Small intestine (tissue), 7 donors: ENCODE data around the gene ARHGAP21. TPM values are rescaled to one million over a fixed set of nuclear protein-coding genes. Genes with fewer than 3 reads are reported as not detected.
A peak's percentile ranks its signal among the peaks of the same experiment; 100 is the strongest.
"Not testable (repeated sequence)": the region's sequence is repeated elsewhere in the genome, so short reads cannot be mapped to it uniquely, and the experiment has no call there.

Experiments used
- DNase-seq, 2 donors: peaks; one replicate each; pipeline versions ENCODE4 v3.0.0 to v3.0.0-alpha.2; 2013
- FAIRE-seq: peaks from 2 replicates; lab custom pipeline; 2012; peaks lifted over from hg19 to GRCh38; lab: Jason Lieb, UNC
- H3K27ac ChIP-seq, 3 donors: one replicate each; pipeline ENCODE4 v1.5.1; 2013; ENCODE audit warnings: low read length in 2 of 3, mild to moderate bottlenecking in 2 of 3, control low read depth in 1 of 3, inconsistent platforms in 1 of 3, low read depth in 1 of 3, moderate library complexity in 1 of 3
- H3K27me3 ChIP-seq, 3 donors: one replicate each; pipeline ENCODE4 v1.6.1; 2013; ENCODE audit warnings: low read length in 3 of 3, inconsistent platforms in 1 of 3; ENCODE audit not compliant: control insufficient read depth in 3 of 3, insufficient read depth in 3 of 3
- H3K36me3 ChIP-seq, 3 donors: one replicate each; pipeline ENCODE4 v1.6.1; 2013; ENCODE audit warnings: low read length in 3 of 3, inconsistent platforms in 1 of 3, low read depth in 1 of 3, mild to moderate bottlenecking in 1 of 3, moderate library complexity in 1 of 3; ENCODE audit not compliant: control insufficient read depth in 3 of 3, insufficient read depth in 2 of 3
- H3K4me1 ChIP-seq, 3 donors: one replicate each; pipeline ENCODE4 v1.6.1; 2013; ENCODE audit warnings: low read length in 2 of 3, inconsistent platforms in 1 of 3, low read depth in 1 of 3, mild to moderate bottlenecking in 1 of 3, moderate library complexity in 1 of 3; ENCODE audit not compliant: control insufficient read depth in 3 of 3, insufficient read depth in 2 of 3
- H3K4me3 ChIP-seq, 3 donors: one replicate each; pipeline ENCODE4 v1.5.1; 2013; ENCODE audit warnings: low read length in 3 of 3, control low read depth in 1 of 3, inconsistent platforms in 1 of 3, low read depth in 1 of 3, mild to moderate bottlenecking in 1 of 3, moderate library complexity in 1 of 3
- H3K9me3 ChIP-seq, 2 donors: one replicate each; pipeline ENCODE4 v1.6.1; 2013; ENCODE audit warnings: low read depth in 1 of 2, low read length in 1 of 2; ENCODE audit not compliant: control insufficient read depth in 2 of 2, insufficient read depth in 1 of 2
- WGBS, 3 donors: extraction: QIAGEN DNeasy Blood & Tissue Kit; methylation state at CpG; one replicate each; pipeline ENCODE4 v1.1.7; 2013; 5-methylcytosine and 5-hydroxymethylcytosine counted together
- polyA plus RNA-seq, 4 donors: library from polyadenylated mRNA; stranded (reverse) in 3 of 4; unstranded in 1 of 4; fragments of 200-250 nt in 3 of 4; fragments of 120-200 nt in 1 of 4; gene quantifications; one replicate each; pipeline versions ENCODE4 v1.2.1 to v1.2.3, GENCODE V29; 2013
- donor health status: healthy with polysubstance abuse.
- donor health status: control.
- donor health status: control.
- donor health status: Bipolar disorder and iron deficiency.
- donor health status: healthy.

The ARHGAP21 gene
- polyA plus RNA-seq, 4 donors, result 20.6 to 42.0 (median 29.7) TPM

GRCh38 chr10:24727786-24728185, 4.1 kb upstream of the ARHGAP21 start:
- Histone ChIP-seq H3K27ac (no peak overlapping the region), H3K27me3 (no peaks in the 10 kb centered on the region), H3K4me3 (no peak overlapping the region), H3K4me1 (no peaks in the 10 kb centered on the region), H3K9me3 (no peaks in the 10 kb centered on the region), H3K36me3 (no peaks in the 10 kb centered on the region)
- FAIRE-seq (no peak), DNase-seq (no peak)
- WGBS, 3 donors, result 80 to 81% (median 81%) methylated on average over 9 of the region's 9 CpGs

GRCh38 chr10:24726626-24727025, 2.9 kb upstream of the ARHGAP21 start:
- H3K27ac ChIP-seq, result no peak overlapping the region
- H3K9me3 ChIP-seq, result no peaks in the 10 kb centered on the region
- peaks cover 0 to 2% (median 0%) of the 10 kb centered on the region in 3 donors for H3K36me3 ChIP-seq
- 92 to 96% (median 94%) methylated on average over 5 of the region's 5 CpGs for WGBS, 3 donors
- DNase-seq (no peak), FAIRE-seq (no peak)
- no peaks in the 10 kb centered on the region for H3K27me3 ChIP-seq
- no peak overlapping the region for H3K4me3 ChIP-seq
- peaks cover 0 to 1% (median 0%) of the 10 kb centered on the region in 3 donors for H3K4me1 ChIP-seq

GRCh38 chr10:24726029-24726428, 2.3 kb upstream of the ARHGAP21 start:
- not testable (repeated sequence) for H3K27ac ChIP-seq, DNase-seq, H3K36me3 ChIP-seq, FAIRE-seq, H3K4me1 ChIP-seq, H3K4me3 ChIP-seq, H3K9me3 ChIP-seq, H3K27me3 ChIP-seq
- 92 to 94% (median 94%) methylated on average over 5 of the region's 5 CpGs for WGBS, 3 donors

- FAIRE-seq (no peak), DNase-seq (peak; percentile 98 to 99)
- H3K4me1 ChIP-seq, result peaks cover 0 to 10% (median 0%) of the 10 kb centered on the region in 3 donors
- H3K9me3 ChIP-seq, result no peaks in the 10 kb centered on the region
- H3K36me3 ChIP-seq, result peaks cover 0 to 6% (median 0%) of the 10 kb centered on the region in 3 donors
- H3K27ac ChIP-seq, result peak overlapping the region; percentile 92 to 95 (median 95)
- 1% methylated on average over 43 to 52 of the region's 52 CpGs for WGBS, 3 donors
- peak overlapping the region; percentile 85 to 88 (median 86) for H3K4me3 ChIP-seq
- no peaks in the 10 kb centered on the region for H3K27me3 ChIP-seq
These were observed 918 bp upstream of the ARHGAP21 start for GRCh38 chr10:24724381-24725228.

GRCh38 chr10:24723386-24723787, 300 bp downstream of the ARHGAP21 start:
- Histone ChIP-seq H3K27ac (peak overlapping the region; percentile 83 to 97 (median 95)), H3K9me3 (no peaks in the 10 kb centered on the region), H3K36me3 (peaks cover 0 to 6% (median 0%) of the 10 kb centered on the region in 3 donors), H3K4me1 (peaks cover 0 to 11% (median 0%) of the 10 kb centered on the region in 3 donors), H3K27me3 (no peaks in the 10 kb centered on the region), H3K4me3 (peak overlapping the region; percentile 39 to 86 (median 85))
- 0% methylated on average over 6 to 70 of the region's 70 CpGs for WGBS, 3 donors
- DNase-seq (peak in 1 of 2 donors; percentile 29), FAIRE-seq (no peak)

GRCh38 chr10:24722676-24723385, 856 bp downstream of the ARHGAP21 start:
- FAIRE-seq (no peak), DNase-seq (peak; percentile 48 to 78)
- peak overlapping the region; percentile 70 to 86 (median 85) for H3K4me3 ChIP-seq
- H3K27me3 ChIP-seq, result no peaks in the 10 kb centered on the region
- H3K4me1 ChIP-seq, result peaks cover 0 to 13% (median under 1%) of the 10 kb centered on the region in 3 donors
- 0 to 1% (median 0%) methylated on average over 61 to 84 of the region's 84 CpGs for WGBS, 3 donors
- no peaks in the 10 kb centered on the region for H3K9me3 ChIP-seq
- H3K36me3 ChIP-seq, result peaks cover 0 to 6% (median 0%) of the 10 kb centered on the region in 3 donors
- peak overlapping the region; percentile 83 to 97 (median 95) for H3K27ac ChIP-seq

- Histone ChIP-seq H3K4me3 (peak overlapping the region; percentile 70 to 86 (median 85)), H3K36me3 (peaks cover 0 to 10% (median 0%) of the 10 kb centered on the region in 3 donors), H3K4me1 (peaks cover 0 to 13% (median 5%) of the 10 kb centered on the region in 3 donors), H3K27ac (peak overlapping the region; percentile 83 to 97 (median 95)), H3K9me3 (no peaks in the 10 kb centered on the region), H3K27me3 (no peaks in the 10 kb centered on the region)
- peak in 1 of 2 donors; percentile 25 for DNase-seq
- 2 to 7% (median 6%) methylated on average over 19 of the region's 19 CpGs for WGBS, 3 donors
- FAIRE-seq, result no peak
These were observed 1.5 kb downstream of the ARHGAP21 start for GRCh38 chr10:24722131-24722675.
